HG03064 (cell line): ENCODE results near the gene PRKCA.
"Not testable (repeated sequence)": the region's sequence is repeated elsewhere in the genome, so short reads cannot be mapped to it uniquely, and the experiment has no call there.

Source experiments
- ATAC-seq: cut with Tn5 transposase; IDR thresholded peaks from one replicate; pipeline ENCODE4 v1.9.1; 2021; ENCODE audit warnings: low read depth; ENCODE audit not compliant: unreplicated experiment

Gene PRKCA

DNA sequence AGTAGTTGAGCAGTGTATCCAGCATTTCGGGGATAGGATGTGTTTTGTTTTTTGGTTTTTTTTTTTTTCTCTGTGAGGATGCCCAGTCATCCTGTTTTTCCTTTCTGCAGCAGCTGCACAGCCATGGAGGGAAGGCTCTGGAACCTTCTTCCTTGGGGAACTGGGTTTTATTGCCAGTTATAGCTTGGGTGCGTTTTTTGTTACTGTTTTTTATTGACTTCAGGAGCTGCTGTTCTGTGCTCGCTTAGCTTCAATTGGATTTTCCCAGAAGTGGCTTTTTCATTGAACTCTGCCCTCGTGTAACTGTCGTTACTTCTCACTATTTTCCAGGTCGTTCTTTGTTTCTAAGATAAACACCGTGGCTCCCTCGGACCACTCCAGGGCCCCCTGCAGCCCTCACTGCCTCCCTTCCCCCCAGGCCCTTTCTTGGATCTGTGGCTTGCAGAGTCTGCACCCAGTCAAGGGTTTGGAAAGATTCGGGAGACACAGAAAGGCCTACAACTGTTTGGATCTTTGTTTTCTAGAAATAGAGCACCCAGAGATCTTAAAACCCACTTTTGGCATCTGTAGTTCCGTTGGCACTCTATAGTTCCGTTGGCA, 412.8 kb downstream of the PRKCA start:
- ATAC-seq = no peak

- ATAC-seq = no peak
These were observed 413.3 kb downstream of the PRKCA start for GRCh38 chr17:66715745-66716156.

DNA sequence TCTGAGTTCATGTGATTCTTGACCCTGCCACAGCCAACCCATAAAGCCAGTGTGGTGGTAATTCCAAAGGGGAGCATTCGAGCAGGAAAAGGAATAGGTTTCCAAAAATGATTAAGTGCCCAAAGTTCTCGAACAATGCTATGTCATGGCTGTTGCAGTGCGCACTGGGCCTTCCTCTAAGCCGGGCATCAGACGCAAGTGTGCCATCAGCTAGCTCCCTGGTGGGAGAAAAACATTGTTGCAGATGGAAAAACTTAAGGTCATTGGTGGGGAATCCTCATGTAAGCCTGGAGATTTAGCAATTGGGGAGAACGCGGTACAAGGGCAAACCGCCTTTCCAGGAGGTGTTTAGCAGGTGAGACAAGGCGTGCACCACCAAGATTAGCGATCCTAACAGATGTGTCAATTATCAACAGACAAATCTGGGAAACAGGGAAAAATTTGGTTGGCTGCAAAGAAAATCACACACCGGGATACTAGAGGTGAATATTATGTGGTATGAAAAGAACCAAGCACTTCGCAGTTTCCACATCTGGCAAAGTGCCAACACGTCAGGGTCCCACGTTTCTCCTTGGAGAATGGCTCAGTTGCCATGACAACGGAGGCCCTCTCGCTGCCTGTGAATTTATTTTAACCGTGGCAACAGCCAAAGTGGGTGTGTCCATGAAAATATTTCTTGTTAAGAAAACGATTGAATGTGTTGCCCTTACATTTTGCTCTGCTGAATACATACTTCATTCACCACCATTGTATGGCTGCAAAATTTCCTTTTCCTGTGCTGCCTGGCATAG, 414.0 kb downstream of the PRKCA start:
- ATAC-seq = no peak

DNA sequence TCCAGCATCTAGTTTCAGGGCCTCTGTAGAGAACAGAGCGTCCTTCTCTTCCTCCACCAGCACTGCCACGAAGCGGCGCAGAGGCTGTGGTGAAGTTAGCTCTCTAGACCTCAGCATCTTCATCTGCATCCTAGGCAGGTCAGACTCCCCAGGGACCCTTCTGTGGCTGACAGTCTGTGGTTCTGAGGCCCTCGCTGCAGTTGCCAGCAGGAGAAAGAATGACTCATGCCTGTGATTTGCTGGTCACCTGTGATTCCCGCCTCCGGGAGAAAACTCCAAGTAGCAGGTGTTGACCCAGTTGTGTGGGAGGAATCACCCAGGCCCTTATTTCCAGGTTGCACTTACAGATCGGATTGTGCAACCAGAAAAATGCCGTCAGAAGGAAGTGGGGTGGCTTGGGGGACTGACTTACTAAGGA, 415.2 kb downstream of the PRKCA start:
- peak; percentile 51 for ATAC-seq

- ATAC-seq = no peak
These were observed 417.6 kb downstream of the PRKCA start for GRCh38 chr17:66720027-66720426.

GRCh38 chr17:66720567-66720966, 418.2 kb downstream of the PRKCA start:
- ATAC-seq = no peak

GRCh38 chr17:66722341-66722740, 419.9 kb downstream of the PRKCA start:
- no peak for ATAC-seq

DNA sequence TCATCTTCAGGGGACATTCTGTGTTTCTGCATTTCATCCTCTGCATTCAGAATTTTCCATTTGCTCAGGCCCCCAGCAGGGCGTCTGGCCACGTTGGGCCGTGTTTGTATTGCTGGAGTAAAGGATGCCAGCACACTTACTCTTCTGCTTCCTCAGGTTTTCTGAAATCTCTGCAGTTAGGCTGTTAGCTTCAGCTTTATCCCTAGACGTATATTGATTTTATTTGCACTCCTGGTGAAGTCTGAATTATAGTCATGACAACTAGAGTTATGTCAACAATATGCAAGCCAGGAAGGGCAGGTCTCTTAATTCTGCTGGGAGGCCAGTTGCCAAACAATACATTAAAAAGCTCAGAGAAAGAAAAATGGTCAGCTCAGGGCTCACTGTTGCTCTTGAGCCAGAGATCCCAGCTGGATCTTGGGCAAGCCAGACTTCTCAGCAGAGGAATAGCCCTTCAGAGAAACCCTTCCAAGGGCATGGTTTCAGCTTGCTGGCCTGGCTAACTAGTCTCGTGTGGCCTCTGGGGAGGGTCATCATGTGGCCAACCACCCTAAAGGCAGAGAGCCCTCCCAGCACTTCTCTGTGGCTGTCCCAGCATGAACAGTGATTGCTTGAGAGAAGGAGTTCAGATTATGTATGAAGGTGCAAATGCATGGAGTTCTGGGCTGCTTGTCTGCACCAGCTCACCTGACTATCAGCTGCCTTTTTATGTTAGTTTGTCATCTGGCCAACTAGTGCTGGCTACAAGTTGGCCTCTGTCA, 422.3 kb downstream of the PRKCA start:
- ATAC-seq = no peak

- not testable (repeated sequence) for ATAC-seq
These were observed 423.0 kb downstream of the PRKCA start for GRCh38 chr17:66725438-66725837.

DNA sequence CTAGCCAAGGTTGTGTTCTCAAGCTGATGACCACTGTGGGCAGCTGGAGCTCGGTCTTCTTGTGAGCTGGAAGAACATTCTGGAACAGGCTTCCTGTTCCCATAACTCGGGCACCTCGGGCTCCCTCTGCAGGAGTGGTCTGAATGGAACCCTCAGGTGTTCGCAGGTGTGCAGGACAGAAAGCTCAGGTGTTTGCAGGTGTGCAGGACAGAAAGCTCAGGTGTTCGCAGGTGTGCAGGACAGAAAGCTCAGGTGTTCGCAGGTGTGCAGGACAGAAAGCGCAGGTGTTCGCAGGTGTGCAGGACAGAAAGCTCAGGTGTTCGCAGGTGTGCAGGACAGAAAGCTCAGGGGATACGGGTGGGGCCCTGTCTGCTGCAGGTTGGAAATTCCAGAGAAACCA, 423.5 kb downstream of the PRKCA start:
- no peak for ATAC-seq

- ATAC-seq = no peak
These were observed 424.0 kb downstream of the PRKCA start for GRCh38 chr17:66726371-66726770.

- no peak for ATAC-seq
These were observed 424.4 kb downstream of the PRKCA start for GRCh38 chr17:66726846-66727245.

DNA sequence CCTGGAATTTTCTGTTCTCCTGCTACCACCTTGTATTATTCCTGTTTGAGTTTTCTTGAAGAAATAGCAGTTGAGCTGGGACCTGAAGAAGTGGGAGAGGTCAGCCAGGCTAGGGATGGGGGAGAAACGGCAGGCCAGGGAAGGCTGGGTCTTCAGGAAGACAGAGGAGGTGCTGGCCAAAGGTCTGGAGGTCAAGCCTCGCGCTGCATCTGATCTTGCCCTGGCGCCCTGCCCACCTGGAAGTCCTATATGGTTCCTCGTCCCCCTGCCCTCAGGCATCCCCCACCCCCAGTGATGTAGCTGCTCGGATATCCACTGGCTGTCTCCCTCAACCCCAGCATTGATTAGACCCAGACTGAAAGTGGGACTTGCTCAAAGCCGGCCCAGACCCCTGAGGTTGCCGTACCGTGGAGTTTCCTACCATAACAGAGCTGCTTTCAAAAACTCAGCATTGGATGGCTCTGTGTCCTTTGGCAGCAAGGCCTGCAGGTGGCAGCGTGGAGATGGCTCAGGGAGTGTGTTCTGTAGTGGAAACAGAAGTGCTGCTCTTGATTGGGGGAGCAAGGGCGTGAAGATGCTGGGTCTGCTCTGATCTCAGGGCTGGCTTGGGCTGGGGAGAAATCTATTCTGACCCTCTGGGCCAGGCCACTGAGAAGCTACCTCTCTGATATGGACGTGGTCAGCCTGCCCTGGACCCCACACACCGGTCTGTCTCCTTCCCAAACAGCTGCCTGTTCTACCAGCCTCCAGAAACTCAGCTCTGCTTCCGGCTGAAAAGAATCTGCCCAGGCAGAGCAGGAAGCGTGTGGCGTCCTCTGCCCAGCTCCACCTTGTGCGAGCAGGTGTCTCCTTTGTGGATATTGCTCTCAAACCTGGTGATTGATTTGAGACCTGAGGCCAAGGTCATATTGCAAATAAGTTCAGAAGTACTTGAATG, 425.5 kb downstream of the PRKCA start:
- no peak for ATAC-seq

- ATAC-seq = no peak
These were observed 428.1 kb downstream of the PRKCA start for GRCh38 chr17:66730461-66730923.

DNA sequence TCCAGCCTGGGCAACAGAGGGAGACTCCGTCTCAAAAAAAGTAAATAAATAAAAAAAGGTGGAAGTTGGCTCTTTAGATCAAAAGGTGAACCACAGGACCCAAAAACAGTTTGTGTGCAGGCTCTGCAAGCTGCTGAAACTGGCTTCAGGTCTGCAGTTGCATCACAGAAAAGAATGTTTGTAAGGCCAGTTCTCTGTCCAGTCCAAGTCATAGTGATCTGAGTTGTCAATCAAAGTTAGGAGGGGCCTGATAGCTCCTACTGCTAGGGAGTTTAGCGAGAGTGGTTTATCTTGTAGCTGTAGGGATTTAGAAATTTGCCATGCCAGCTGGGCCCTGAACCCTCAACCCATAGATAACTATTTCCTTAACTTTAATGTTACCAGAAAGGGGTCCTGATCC, 431.3 kb downstream of the PRKCA start:
- ATAC-seq = no peak

GRCh38 chr17:66734186-66734943, 432.0 kb downstream of the PRKCA start:
- no peak for ATAC-seq

DNA sequence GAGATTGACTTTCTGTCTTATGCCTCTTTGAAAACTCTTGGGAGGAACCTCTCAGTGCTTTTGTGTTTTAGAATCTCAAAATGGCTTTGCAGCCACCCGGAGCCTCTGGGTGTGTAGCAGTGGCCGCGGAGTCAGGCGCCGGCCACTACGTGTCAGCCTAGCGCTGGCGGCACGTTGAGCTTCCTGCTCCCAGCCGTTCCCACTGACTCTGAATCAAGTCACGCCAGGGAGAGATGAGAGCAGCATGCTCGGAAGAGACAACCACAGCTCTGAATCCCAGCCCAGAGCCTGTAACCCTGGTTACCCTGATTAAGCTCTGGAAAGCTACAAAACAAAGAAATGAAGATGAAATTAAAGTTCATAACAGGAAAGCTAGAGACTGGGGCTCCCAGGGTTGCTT, 435.1 kb downstream of the PRKCA start:
- no peak for ATAC-seq

GRCh38 chr17:66738301-66738700, 435.9 kb downstream of the PRKCA start:
- no peak for ATAC-seq

DNA sequence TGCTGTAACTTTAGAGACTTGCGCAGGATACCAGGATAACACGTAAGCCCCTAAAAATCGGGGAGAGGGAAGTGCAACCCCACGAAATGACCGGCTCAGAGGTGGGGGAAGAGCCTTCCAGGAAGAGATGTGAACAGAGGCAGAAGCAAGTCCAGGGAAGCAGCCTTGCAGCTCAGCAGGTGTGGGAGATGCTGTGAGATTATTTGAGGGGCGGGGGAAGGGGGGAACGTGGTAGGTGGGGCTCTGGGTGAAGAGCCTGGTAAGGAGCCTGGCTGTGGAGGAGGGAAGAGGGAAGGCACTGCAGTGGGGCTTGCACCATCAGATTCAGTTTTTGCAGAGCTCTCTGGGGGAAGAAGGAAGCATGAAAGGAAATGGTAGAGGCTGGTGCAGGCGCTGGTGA, 437.1 kb downstream of the PRKCA start:
- ATAC-seq = no peak

- no peak for ATAC-seq
These were observed 437.8 kb downstream of the PRKCA start for GRCh38 chr17:66740226-66740625.
